Measurements from ENCODE around the gene SMIM38.
"Not testable (repeated sequence)": the region's sequence is repeated elsewhere in the genome, so short reads cannot be mapped to it uniquely, and the experiment has no call there.

The SMIM38 gene

DNA sequence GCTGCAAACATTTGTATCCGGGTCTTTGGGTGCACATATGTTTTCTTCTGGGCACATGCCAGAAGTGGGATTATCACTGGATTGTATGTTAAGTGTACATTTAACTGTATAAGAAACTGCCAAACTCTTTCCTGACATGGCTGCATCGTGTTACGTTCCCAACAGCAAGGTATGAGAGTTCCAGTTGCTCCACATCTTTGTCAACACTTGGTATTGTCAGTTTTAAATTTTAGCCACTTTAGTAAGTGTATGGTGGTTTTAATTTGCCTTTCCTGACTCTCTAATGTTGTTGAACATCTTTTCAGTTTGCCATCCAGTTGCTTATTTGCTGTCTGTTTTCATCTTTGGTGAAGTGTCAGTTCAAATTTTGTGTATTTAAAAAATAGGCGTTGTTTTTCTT is 22.5 kb upstream of the SMIM38 start:
- Histone ChIP-seq H3K27me3 (no peaks in the 10 kb centered on the region), H3K4me3 (ENCODE audit: low read depth, low read length) (no peak overlapping the region), H3K9me3 (no peaks in the 10 kb centered on the region), H3K36me3 (no peaks in the 10 kb centered on the region), H3K4me1 (no peaks in the 10 kb centered on the region; the same call in 1 of the 2 replicates)
- no peak for DNase-seq
- TF ChIP-seq, protein P1, sequence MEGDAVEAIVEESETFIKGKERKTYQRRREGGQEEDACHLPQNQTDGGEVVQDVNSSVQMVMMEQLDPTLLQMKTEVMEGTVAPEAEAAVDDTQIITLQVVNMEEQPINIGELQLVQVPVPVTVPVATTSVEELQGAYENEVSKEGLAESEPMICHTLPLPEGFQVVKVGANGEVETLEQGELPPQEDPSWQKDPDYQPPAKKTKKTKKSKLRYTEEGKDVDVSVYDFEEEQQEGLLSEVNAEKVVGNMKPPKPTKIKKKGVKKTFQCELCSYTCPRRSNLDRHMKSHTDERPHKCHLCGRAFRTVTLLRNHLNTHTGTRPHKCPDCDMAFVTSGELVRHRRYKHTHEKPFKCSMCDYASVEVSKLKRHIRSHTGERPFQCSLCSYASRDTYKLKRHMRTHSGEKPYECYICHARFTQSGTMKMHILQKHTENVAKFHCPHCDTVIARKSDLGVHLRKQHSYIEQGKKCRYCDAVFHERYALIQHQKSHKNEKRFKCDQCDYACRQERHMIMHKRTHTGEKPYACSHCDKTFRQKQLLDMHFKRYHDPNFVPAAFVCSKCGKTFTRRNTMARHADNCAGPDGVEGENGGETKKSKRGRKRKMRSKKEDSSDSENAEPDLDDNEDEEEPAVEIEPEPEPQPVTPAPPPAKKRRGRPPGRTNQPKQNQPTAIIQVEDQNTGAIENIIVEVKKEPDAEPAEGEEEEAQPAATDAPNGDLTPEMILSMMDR (IDR thresholded peaks at IDR 0.05; ENCODE audit: low read depth, low read length): no peak

DNA sequence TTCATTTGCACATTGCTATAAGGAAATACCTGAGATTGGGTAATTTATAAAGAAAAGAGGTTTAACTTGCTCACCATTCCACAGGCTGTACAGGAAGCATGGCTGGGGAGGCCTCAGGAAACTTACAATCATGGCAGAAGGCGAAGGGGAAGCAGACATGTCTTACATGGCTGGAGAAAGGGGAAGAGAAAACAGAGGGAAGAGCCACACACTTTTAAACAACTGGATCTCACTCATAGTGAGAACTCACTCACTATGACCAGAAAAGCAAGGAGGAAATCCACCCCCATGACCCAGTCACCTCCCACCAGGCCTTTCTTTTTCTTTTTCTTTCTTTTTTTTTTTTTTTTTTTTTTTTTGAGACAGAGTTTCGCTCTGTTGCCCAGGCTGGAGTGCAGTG is 21.6 kb upstream of the SMIM38 start:
- not testable (repeated sequence) for DNase-seq; H3K36me3 ChIP-seq; H3K4me1 ChIP-seq; H3K4me3 ChIP-seq (ENCODE audit: low read depth, low read length); H3K27me3 ChIP-seq; H3K9me3 ChIP-seq

DNA sequence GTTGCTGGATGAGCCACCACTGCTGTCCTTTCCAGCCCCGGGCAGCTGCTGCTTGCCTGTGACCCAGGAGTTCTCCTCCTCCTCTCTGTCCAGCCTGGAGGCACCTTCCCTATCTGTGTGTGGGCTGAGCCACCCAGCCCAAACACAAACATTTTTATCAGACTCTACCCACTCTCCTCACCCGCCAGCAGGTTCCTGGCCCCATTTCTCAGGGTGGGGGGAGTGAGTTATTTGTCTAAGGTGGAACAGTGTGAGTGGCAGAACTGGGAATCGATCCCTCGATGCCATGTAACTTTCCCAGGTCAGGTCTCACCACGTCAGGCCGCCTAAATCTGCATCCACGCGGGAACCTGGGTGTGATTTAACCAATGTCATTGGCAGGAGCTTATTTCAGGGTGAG is 20.8 kb upstream of the SMIM38 start:
- TF ChIP-seq, protein P1 (IDR thresholded peaks at IDR 0.05; ENCODE audit: low read depth, low read length): no peak
- no peaks in the 10 kb centered on the region for H3K36me3 ChIP-seq
- no peaks in the 10 kb centered on the region; the same call in 1 of the 2 replicates for H3K4me1 ChIP-seq
- H3K4me3 ChIP-seq (ENCODE audit: low read depth, low read length): no peak overlapping the region
- no peaks in the 10 kb centered on the region for H3K9me3 ChIP-seq
- DNase-seq: no peak
- no peaks in the 10 kb centered on the region for H3K27me3 ChIP-seq

DNA sequence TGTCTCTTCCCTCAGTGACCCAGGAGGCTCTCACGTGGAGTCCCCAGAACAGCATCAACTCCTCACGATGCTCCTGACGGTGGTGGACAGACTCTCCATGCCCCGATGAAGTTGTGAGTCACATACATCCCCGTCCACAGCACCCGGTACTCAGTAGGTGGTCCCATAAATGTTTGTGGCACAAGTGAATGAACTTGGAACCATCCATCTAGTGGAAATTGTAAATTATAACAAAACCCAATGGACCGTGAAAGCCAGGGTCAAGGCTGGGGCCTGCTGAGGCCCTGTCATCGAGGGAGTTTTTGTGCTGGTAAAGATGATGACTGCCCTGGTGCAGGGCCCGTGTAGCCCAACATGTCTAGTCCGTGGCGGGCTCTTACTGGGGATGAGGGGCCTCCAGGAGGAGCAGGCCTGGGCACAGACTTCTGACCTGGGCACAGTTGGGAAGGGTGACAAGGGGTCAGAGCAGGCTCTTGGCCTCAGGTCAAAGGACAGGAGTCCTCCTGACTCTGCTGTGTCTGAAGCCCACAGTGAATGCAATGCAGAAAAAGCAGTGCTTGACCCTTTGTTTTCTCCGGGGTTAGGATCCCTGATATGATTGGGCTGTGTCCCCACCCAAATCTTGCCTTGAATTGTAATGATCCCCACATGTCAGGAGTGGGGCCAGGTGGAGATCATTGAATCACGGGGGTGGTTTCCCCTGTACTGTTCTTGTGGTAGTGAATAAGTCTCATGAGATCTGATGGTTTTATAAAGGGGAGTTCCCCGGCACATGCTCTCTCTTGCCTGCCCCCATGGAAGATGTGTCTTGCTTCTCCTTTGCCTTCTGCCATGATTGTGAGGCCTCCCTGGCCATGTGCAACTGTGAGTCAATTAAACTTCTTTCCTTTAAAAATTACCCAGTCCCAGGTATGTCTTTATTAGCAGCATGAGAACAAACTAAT is 20.0 kb upstream of the SMIM38 start:
- no peaks in the 10 kb centered on the region for H3K36me3 ChIP-seq
- H3K4me1 ChIP-seq: no peaks in the 10 kb centered on the region; the same call in 1 of the 2 replicates
- no peak overlapping the region for H3K4me3 ChIP-seq (ENCODE audit: low read depth, low read length)
- H3K27me3 ChIP-seq: no peaks in the 10 kb centered on the region
- H3K9me3 ChIP-seq: no peaks in the 10 kb centered on the region
- TF ChIP-seq, protein P1 (IDR thresholded peaks at IDR 0.05; ENCODE audit: low read depth, low read length): no peak
- no peak for DNase-seq

DNA sequence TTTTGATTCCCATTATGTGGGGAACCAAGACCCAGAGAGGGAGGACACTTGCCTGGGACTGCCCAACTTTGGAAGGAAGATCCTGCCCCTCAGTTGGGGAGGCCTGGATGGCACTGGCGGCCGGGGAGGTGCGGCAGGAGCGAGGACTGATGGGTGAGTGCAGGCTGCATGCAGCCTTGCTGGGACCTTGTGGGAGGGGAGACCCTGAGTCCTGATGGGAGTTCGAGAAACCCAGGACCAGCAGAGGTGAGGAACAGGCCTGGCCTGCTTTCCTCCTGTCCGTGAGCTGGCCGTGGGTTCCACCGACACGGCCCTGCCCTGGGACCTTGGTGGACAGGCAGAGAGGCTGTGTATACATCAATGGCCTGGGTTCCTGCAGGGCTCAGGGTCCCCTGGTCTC is 19.3 kb upstream of the SMIM38 start:
- Histone ChIP-seq H3K4me1 (no peaks in the 10 kb centered on the region), H3K4me3 (ENCODE audit: low read depth, low read length) (no peak overlapping the region), H3K9me3 (no peaks in the 10 kb centered on the region), H3K27me3 (no peaks in the 10 kb centered on the region), H3K36me3 (no peaks in the 10 kb centered on the region)
- no peak for DNase-seq
- TF ChIP-seq, protein P1 (IDR thresholded peaks at IDR 0.05; ENCODE audit: low read depth, low read length): no peak

DNA sequence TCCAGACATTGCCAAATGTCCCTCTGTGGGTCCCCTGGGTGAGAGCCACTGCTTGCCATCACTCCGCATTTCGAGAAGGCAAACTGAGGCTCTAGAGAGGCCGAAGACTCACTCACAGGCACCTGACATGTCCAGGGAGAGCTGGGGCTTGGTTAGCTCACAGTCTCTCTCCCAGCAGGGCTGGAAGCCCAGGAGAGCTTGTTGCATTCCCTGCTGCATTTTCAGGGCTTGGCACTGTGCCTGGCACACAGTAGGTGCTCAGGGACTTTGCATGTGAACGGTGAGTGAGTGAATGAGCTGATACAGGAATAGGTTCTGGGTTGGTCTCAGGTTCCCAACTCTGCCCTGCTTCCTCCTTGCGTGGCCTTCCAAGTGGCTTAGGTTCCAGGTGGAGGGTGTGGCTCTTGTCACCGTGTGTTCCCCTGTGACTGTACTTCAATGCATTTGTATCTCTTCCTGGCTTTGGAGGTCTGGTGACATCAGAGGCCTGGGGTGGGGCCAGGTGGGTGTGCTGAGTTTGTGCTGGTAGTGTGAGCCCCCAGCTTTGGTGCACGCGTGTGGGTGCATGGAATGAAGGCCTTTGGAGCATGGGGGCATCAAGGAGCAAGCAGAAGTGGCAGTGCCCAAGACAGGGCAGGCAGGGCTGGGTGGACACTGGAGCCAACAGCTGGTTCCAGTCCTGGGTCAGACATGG is 18.4 kb upstream of the SMIM38 start:
- Histone ChIP-seq H3K36me3 (no peaks in the 10 kb centered on the region), H3K4me1 (no peaks in the 10 kb centered on the region), H3K4me3 (ENCODE audit: low read depth, low read length) (no peak overlapping the region), H3K9me3 (no peaks in the 10 kb centered on the region), H3K27me3 (no peaks in the 10 kb centered on the region)
- no peak for DNase-seq
- TF ChIP-seq, protein P1 (IDR thresholded peaks at IDR 0.05; ENCODE audit: low read depth, low read length): no peak
